ENCODE measurements around the gene DPYSL4. TPM values are rescaled to one million over a fixed set of nuclear protein-coding genes. Genes with fewer than 3 reads are reported as not detected.
"Not testable (repeated sequence)": the region's sequence is repeated elsewhere in the genome, so short reads cannot be mapped to it uniquely, and the experiment has no call there.

The DPYSL4 gene
- total and polyA plus RNA-seq, 2 of the 4 experiments (the other 2 are of a cell fraction) = 8.1 to 30.5 TPM

DNA sequence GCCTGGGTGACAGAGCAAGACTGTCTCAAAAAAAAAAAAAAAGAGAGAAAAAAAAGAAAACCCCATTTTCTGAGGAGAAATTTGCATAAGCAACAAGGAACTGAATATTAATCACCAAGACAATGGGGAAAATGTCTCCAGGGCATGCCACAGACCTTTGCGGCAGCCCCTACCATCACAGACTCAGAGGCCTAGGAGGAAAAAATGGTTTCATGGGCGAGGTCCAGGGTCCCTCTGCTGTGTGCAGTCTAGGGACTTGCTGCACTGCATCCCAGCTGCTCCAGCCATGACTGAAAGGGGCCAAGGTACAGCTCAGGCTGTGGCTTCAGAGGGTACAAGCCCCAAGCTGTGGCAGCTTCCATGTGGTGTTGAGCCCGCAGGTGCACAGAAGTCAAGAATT is 29.7 kb downstream of the DPYSL4 start:
- H2AK5ac ChIP-seq (ENCODE audit: low read depth, low read length); ATAC-seq (ENCODE audit: low read depth); H4K20me1 ChIP-seq (ENCODE audit: insufficient read depth, low read length); H3K27ac ChIP-seq (ENCODE audit: insufficient read depth, low read length); H4K5ac ChIP-seq (ENCODE audit: low read depth, low read length); H3K79me1 ChIP-seq (ENCODE audit: low read depth in 1 of 2, low read length in 2 of 2); BruUV-seq (replicated peaks); H3K14ac ChIP-seq (replicated peaks; ENCODE audit: low read depth, low read length); H2AK9ac ChIP-seq (replicated peaks; ENCODE audit: low read depth, low read length, poor library complexity); dilution Hi-C loops (cut with HindIII; ENCODE audit: low sequenced_read_pairs, unreplicated experiment); H3K9ac ChIP-seq (ENCODE audit: low read depth, low read length); in situ Hi-C loops (cut with MboI; ENCODE audit: low sequenced_read_pairs); H4K91ac ChIP-seq (ENCODE audit: insufficient read depth, low read depth, low read length); H4K8ac ChIP-seq (ENCODE audit: low read depth in 2 of 2, low read length in 2 of 2); H2BK5ac ChIP-seq (ENCODE audit: low read depth, low read length, poor library complexity, severe bottlenecking); H2BK15ac ChIP-seq (ENCODE audit: low read depth, low read length); H3K4me1 ChIP-seq (ENCODE audit: control insufficient read depth, insufficient read depth, low read length); H2AFZ ChIP-seq (replicated peaks; ENCODE audit: low read length, poor library complexity); intact Hi-C loops (cut with micrococcal nuclease); H2BK20ac ChIP-seq (ENCODE audit: low read depth, low read length); H3K4me3 ChIP-seq (ENCODE audit: insufficient read depth, low read depth, low read length); H2BK120ac ChIP-seq (ENCODE audit: low read depth, low read length); H3K56ac ChIP-seq (ENCODE audit: extremely low read depth, insufficient read depth, low read length); H3K4me2 ChIP-seq (ENCODE audit: low read depth, low read length); CTCF ChIA-PET; DNase-seq; POLR2A ChIA-PET (ENCODE audit: unreplicated experiment); H3K9me3 ChIP-seq (ENCODE audit: control insufficient read depth, insufficient read depth, low read length); H3K4ac ChIP-seq (ENCODE audit: low read depth, low read length); H3K36me3 ChIP-seq (ENCODE audit: control insufficient read depth, insufficient read depth, low read length); H3K27me3 ChIP-seq (ENCODE audit: control insufficient read depth, insufficient read depth, low read length); H3K9me1 ChIP-seq (ENCODE audit: insufficient read depth, low read length); H3K23ac ChIP-seq (ENCODE audit: low read depth, low read length); H3K18ac ChIP-seq (ENCODE audit: low read depth, low read length): not testable (repeated sequence)
- 60% methylated on average over 3 of the region's 3 CpGs; no CpG with 5 or more reads in 1 of the 2 experiments for WGBS, 2 experiments (ENCODE audit: extremely low coverage in 2 of 2, insufficient read length in 1 of 2)

Data from IMR-90 (cell line).